PFSK-1 (cell line): Measurements from ENCODE around the gene NAXD.

Experiments
- POLR2AphosphoS5 ChIP-seq: IDR thresholded peaks from 2 replicates; pipeline ENCODE4 v1.6.1; 2012; ENCODE audit warnings: low read depth, mild to moderate bottlenecking, control low read depth, low read length, moderate library complexity
- SIN3A ChIP-seq: IDR thresholded peaks from 2 replicates; pipeline ENCODE4 v1.6.1; 2012; ENCODE audit warnings: mild to moderate bottlenecking, low read length, moderate library complexity, borderline replicate concordance; ENCODE audit not compliant: insufficient read depth
- TAF1 ChIP-seq: IDR thresholded peaks from 2 replicates; pipeline ENCODE4 v1.6.1; 2012; ENCODE audit warnings: low read length, control low read depth, borderline replicate concordance; ENCODE audit not compliant: insufficient read depth
- TF ChIP-seq, protein P1 (sequence below), 2 experiments: IDR thresholded peaks; 2 replicates each; pipeline versions ENCODE4 v1.6.1 to v1.8.0; 2011 to 2012; ENCODE audit warnings: low read depth in 2 of 2, low read length in 2 of 2, control low read depth in 1 of 2, inconsistent platforms in 1 of 2, mild to moderate bottlenecking in 1 of 2, moderate library complexity in 1 of 2; ENCODE audit not compliant: insufficient read depth in 1 of 2

DNA sequence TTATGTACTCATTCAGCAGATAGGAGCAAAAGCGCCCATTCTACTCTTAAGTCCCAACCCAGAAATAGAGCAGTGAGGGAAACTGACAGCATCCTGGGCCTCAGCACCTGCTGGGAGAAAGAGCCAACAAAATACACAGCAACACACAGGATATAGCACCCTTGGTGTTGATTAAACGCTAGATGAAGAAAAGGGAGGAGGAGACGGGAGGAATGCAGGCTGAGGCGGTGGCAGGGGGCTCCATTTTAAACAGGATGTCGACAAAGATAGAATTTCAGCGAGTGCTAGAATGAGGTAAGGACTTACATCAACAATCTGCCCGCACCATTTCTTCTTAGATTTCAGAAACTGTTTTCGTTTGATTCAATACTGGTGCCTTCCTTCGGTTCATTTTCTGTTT lies 49.2 kb upstream of the NAXD start:
- TF ChIP-seq, protein P1, sequence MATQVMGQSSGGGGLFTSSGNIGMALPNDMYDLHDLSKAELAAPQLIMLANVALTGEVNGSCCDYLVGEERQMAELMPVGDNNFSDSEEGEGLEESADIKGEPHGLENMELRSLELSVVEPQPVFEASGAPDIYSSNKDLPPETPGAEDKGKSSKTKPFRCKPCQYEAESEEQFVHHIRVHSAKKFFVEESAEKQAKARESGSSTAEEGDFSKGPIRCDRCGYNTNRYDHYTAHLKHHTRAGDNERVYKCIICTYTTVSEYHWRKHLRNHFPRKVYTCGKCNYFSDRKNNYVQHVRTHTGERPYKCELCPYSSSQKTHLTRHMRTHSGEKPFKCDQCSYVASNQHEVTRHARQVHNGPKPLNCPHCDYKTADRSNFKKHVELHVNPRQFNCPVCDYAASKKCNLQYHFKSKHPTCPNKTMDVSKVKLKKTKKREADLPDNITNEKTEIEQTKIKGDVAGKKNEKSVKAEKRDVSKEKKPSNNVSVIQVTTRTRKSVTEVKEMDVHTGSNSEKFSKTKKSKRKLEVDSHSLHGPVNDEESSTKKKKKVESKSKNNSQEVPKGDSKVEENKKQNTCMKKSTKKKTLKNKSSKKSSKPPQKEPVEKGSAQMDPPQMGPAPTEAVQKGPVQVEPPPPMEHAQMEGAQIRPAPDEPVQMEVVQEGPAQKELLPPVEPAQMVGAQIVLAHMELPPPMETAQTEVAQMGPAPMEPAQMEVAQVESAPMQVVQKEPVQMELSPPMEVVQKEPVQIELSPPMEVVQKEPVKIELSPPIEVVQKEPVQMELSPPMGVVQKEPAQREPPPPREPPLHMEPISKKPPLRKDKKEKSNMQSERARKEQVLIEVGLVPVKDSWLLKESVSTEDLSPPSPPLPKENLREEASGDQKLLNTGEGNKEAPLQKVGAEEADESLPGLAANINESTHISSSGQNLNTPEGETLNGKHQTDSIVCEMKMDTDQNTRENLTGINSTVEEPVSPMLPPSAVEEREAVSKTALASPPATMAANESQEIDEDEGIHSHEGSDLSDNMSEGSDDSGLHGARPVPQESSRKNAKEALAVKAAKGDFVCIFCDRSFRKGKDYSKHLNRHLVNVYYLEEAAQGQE (IDR thresholded peaks at IDR 0.05; ENCODE audit: insufficient read depth in 1 of 2, low read depth in 2 of 2, low read length in 2 of 2) = no peak
- TF ChIP-seq TAF1 (no peak), SIN3A (no peak), POLR2AphosphoS5 (no peak)
